NCI-H2029 treated with DMSO at 0.1 percent for 48 hours (cell line): Measurements from ENCODE around the gene B4GALT6.

ENCODE experiments used
- DNase-seq: peaks from one replicate; lab custom pipeline; 2025; lab: John Stamatoyannopoulos, UW

Gene B4GALT6

DNA sequence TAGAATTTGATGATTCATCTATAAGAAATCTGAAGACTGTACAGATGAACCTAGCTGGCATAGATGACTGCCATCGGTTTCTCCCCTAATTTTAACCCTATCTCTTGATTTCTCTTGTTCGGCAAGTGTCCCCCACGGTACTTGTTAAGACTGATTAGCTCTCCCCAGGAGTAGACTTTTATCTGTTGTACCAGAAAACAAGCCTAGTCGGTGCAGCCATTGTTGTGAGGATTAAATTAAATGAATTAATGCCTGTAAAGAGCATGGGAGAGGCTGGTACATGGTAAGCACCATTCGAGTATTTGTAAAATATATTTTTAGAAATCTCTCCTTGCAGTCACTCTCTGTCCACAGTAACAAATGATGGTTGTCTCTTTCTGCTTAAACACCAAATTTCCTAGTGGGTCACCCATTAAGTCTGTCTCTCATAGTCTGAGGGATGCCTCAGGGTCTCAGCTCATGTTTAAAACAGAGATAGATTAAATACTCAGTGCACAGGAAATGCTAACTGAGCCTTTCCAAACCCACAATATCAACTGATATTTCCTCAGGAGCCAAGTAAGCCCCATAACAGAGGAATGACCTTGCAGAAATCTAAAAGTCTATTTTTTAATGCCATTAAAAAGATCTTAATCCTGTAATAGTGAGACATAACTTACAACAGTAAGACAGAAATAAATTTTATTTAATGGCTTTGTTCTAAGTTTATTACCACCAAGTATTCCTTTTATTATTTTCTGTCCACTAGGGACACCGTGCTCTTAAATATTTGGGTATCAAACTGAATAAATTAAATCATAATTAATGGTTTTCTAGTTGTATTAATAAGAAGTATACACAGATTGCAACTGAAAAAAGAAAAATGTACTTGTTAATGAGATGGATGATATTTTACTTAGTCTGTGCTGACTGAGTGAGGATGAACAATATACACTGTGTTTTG, 2.9 kb upstream of the B4GALT6 start:
- no peak for DNase-seq

DNA sequence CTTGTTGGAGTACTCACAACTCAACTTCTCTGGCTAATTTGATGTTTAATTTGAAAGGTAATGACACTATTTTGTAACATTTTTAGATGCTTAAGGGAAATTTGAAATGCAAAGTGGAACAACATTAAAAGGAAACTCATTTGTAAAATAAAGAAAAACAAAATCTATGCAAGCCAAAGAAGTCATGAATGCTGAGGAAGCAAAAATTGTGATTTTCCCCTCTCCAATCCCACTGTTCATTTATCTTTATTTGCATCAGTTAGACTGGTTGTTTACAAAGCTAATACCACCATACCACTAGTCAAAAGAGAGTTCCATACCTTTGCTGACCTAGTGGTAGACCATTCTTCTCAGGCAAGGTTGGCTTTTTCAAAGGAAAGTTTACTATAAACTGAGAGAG, 2.2 kb upstream of the B4GALT6 start:
- no peak for DNase-seq

DNA sequence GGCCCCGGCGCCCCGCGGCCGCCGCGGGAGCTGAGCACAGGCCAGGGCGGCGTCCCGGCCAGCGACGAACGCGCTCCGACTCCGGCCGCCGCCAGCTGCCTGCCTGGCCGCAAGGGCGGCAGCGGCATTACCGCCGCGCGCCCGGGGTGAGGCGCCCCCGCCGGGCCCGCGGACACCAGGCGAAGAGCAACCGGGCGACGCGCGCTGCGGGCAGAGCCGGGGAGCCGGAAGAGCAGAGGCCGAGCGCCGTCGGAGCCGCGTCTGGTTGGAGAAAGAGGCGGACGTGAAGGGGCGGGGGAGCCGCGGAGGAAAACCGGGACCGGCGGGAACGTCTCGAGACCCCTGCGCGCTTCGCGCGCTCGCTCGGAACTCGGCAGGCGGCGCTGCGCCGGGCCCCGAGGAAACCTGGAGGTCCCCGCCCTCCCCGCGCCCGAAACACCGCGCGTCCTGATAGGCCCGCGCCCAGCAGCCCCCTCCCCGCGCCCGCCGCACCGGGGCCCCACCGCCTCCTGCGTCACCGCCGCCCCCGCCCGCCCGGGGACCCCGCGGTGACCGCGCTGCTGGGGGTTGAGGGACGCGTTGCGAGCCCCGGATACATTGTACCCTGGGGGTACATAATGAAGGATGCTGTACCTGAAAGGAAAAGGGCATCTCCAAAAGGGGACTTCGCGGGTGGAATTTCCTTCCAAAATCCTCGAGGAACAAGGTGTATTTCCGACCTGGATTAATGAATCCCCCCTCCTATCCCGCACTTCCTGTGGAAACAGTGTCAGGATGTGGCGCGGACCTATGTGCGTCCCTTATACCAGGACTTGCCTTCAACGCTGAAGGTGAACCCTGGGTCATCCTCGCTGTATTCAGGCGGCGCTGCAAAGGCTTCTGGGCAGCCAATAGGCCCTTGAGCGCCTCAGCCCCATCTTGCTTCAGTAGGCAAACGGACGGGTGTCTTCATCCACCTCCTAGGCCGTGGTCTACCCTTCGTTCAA, 1.0 kb upstream of the B4GALT6 start:
- DNase-seq, result peak; percentile 32

DNA sequence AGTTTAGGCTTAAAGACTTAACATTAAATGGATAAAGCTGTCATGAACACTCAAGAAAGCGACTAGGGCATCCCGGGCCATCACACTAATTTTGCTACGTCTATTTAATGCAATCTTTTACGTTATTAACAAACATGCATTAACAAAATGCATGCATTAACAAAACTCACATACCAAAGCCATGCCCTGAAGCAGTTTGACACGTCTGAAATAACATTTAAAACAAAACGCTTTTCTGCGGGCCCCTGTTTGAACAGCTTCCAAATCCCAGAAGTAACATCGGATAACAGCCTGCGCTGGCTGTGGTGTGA, 458 bp downstream of the B4GALT6 start:
- no peak for DNase-seq

DNA sequence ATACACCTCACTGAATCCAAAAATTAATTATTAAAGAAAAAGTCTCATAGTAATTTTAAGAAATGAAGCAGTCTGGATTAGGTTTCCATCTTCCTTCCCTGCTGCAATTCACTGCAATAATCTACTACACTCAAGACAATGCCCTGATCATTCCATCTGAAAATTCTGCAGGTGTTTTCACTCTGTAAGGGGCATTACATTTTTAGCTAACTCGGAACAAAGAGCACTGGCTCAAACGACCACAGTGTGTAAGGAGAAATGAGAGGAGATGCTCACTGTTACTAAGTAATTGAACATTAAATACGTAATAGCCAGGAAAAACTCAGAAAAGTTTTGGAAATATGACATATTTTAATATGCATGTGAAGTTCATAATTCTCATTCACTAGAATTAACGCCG, 1.3 kb downstream of the B4GALT6 start:
- no peak for DNase-seq

DNA sequence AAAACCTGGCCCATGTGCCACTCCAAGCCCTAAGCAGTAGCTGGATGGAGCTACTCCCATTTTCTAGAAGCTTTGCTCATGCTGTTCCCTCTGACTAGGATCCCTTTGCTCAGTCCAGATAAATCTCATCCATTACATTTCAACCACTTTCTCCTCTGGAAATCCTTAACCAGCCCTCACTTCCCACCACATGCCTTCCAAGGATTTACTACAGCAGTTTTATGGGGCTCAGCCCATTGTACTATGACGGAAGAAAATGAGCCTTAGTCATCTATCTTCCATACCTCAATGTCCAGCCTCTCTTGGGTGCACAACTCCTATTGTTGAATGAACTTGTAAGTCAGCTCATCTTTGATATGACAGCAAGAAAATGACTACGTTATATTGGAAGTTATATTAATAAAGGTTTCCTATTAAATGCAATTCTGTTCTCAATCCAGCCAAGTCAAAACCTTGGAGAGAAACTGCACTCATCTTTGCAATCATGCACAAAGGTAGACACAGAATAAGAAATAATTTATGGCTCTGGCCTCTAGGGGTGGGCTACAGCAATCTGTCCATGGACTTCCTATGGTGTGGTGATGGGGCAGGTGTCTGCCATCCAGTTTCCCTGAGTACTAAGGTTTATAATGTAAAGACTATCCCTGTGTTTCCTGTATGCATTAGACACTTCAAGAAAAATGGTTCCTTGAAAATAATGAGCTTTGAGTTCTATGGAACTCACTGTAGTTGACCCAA, 3.4 kb downstream of the B4GALT6 start:
- no peak for DNase-seq

DNA sequence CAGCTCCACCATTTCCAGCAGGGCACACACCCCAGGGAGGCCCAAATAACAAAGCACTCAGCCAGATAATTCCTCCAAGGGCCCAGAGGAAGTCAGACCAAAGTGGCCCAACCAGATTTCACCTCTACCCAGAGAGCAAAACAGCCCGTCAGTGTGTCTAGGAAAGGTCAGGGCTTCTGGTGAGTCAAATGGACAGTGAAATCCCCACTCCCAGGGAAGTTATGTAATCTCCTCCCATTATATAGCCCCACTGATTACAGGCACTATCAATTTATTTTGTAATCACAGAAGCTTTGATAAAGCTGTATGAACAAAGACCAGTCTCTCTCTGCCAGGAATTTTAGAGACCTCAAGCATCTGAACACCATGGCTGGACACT, 4.0 kb downstream of the B4GALT6 start:
- DNase-seq, result no peak

DNA sequence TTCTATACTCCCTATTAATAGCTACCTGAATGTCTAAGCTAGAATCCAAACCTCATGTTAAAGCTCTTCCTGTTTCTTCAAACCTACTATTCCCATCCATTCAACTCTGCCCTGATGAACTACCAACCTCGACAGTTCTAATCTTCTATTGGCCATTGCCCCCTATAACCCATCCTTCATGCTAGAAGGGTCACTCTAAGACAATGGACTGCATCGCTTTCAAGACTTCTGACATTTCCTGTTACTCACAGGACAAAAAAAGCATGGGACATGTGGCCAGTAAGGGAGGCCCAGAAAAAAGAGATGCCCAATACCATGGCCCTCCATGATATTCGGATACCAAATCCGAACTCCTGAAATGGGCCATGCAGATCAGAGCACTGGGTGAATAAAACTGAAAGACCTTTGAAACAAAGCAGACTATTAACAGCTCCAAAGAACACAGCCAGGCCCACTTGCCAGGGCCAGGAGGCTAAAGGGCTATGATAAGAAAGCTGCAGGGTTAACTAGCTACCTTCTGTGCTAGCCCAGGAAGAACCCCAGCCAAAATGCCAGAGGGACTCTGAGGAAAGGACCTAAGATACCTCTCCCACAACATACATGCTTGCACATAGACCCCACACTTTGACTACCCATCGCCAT, 4.5 kb downstream of the B4GALT6 start:
- no peak for DNase-seq

DNA sequence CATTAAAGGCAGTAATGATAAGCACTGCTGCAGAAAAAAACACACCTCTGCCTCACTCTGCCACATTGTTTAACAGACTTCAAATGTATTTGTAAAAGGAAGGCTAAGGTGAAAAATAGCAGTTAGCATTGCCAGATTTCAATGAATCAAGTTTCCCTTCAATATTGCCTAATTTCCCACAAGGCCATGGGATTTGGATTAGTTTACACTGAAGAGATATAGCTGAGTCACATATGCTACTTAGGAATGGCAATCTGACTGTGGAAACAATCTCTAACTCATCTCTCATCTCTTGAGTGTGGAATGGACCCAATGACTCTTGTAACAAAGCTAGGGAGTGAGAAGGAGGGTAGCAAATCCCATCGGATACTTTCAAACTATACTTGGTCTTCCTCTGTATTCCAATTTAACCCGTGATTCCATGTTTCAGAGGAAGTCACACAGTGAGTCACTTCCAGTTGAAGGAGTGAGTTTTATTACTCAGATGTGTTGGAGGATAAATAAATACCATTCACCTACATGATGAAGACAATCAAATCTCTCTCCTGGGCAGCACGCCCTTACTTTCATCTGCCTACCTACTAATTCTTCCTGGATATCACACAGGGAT, 5.1 kb downstream of the B4GALT6 start:
- DNase-seq, result no peak

DNA sequence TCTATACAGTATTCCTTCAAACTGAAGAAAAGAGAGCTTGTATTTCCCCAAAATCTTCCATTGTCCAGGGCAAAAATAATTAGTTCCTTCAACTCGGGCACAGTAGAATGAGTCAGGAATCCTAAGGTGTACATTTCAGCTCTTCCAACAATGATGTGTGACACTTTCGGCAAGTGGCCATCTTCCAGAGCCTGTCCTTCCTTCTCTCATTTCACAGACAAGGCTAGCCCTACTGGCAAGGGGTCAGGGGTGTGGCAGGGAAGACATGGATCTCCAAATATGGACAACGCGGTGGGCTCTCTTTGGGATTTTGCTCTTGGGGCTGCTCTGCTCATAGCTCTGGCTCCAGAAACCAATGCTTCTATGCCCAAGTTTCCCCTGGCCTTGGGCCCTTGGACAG, 6.0 kb downstream of the B4GALT6 start:
- no peak for DNase-seq

DNA sequence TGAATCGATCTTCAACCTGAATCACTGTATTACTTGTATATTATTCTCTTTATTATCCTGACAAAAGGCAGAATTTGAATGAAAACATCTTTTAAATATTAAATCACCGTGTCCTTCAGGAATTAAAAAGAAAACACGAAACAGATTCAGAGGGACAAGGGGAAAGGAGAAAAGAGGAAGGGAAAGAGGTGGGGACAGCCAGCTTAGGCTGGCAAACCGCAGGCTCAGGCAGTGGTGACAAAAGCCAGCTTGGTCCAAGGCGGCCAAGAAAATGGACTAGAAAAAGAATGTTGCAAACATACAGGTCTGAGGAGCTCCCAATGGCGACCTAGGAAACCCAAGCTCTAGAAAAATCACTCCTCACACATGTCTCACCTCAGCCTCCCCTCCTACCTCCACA, 6.8 kb downstream of the B4GALT6 start:
- no peak for DNase-seq

DNA sequence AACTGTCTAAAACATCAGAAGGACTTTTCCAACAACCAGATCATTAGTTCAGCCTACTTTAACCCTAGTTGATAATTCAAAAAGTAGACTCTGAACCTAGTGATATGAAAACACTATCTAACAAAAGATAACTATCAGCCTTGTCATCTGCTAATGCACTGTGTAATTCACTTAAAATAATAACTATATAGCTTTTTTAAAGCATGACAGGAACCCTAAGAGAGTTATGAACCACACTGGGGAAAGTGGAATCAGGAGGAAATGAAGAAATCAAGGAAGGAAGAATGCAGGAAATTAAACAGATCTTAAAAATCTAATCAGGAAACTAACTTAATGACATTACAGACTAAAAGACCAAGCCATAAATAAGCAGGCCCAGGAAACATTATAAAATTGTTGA, 9.0 kb downstream of the B4GALT6 start:
- no peak for DNase-seq

DNA sequence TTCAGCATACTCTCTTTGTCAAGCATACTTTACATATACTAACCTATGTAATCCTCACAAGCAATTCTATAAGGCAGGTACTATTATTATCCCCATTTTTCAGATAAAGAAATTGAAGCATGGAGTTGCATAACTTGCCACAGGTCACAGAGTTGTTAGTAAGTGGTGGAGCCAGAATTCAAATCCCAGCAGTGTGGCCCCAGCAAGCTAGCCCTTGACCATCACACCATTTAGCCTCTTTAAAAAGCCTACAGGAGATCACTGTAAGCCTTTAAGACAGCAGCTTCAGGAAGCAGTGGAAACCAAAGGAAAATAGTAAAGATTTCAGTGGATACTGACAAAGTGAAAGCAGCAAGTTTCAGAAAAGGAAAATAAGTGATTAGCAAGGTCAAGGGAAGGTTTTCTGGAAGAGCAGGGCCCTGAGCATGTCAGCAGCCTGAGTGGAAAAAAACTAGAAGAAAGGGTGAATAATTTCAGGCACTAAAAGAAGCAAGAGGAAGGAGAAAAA, 11.7 kb downstream of the B4GALT6 start:
- no peak for DNase-seq

DNA sequence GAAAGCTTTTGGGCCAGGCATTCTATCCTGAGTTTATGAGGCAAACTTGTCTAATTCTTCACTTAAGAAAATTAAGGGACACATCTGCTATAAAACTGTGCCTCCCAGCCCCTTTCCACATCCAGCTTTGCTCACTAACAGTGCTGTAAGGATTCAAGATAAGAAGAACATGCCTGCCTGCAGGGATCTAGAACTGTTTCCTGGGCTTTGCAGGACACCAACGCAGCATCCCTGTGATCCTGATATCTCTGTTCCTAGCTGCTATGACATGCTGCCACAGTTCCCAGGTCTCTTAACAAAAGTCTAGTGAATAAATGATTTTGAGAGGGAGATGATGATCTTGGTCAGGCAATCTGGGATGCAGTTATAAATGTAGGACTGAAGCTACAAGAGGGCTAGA, 12.4 kb downstream of the B4GALT6 start:
- DNase-seq, result no peak

DNA sequence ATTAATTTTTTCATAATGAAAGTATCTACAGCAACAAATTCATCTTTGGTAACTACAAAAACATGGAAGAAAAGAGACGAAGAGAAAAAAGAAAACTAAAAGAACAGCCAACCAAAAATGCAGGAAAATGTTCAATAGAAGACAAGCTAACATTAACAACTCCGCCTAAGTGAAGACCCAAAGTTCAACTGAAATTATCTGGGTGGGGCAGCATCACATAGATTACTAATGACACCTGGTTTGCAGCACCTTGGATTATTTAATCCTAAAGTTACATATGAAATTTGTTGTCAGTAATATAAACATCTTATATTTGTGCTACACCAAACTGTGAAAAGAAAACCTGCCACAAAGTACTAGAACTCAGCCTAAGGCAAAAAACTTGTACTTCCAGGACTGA, 14.8 kb downstream of the B4GALT6 start:
- no peak for DNase-seq

DNA sequence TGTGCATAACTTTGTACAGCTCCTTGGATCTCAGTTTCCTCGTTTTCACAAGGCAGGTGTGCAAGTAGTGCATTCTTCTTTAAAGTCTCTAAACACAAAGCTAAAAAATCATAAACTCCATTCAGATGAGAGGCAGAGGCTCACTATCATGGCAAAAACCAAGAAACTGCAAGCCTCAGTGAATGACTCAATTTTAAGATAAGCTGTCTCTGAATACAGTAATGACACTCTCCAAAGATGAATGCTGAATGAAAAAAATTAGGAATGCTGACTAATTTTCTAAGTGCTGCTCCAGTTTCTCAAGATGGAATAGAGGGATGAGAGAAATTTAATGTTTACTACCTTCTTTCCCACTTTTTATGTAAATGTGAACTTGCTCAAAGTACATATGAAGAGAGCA, 17.2 kb downstream of the B4GALT6 start:
- DNase-seq, result no peak

DNA sequence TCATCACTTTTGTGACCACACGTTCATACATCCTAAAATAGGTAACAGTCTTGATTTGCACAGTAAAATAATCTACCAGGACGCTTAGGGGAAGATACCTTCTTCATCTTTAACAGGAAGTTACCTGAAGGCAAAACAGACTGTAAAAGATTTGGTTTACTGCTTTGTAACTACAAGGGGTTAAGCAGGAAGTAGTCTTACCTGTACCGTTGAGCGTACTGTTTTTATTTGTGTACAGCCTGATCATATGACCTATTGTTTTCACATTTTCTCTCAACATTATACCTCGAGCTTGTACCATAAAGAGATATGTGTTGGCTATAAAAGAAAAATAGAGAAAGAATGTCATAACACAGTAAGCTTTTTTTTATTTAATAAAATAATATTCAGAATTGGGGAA, 18.3 kb downstream of the B4GALT6 start:
- no peak for DNase-seq

DNA sequence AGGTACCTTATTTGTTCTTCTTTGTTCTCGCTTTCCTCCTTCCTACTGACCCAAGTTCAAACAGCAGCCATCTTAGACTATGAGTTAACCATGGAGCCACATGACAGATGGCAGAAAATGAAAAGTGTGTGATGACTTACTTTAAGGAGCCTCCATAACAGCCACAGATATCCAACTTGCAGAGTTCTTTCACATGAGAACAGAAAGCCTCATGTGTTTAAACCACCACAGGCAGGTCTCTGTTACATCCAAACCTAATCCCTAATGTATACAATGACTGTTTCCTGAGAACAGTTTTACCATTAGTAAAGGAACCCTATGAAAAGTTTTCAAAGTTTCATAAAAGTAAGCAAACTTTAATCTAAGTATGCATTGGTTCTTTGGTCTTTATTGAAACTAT, 20.3 kb downstream of the B4GALT6 start:
- no peak for DNase-seq

DNA sequence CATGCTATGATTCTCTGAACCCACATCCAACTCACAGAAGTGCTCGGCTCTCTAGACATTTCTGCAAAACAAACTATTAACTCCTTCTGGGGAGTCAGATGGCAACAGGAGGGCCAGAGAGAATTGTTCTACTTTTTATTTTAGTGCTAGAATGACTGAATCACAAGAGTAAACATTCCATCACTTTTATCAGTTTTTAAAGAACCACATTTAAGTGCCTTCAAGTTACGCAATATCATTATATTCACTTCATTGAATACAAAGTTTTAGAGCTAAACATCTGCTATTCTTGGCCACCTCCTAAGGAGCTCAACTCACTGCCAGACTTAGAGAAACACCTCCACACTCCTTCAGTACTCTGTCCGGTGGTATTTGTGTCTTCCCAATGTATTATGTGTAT, 22.4 kb downstream of the B4GALT6 start:
- DNase-seq, result no peak

DNA sequence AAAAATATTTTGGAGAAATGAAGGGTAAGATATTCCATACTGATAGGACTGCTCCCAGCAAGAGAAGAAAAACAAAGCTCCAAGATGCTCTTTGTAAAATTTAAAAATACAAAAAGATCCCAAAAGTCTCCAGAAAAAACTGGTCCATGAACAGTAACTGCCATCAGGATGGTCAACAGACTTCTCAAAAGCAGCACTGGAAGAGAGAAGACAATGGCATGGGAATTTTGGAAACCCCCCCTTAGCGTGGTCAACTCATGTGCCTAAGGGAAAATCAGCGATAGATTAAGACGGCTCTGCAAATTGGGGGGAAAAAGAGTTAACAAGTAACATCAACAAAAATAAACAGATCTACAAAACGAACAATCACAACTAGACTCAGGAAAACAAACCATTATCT, 23.6 kb downstream of the B4GALT6 start:
- DNase-seq, result no peak

DNA sequence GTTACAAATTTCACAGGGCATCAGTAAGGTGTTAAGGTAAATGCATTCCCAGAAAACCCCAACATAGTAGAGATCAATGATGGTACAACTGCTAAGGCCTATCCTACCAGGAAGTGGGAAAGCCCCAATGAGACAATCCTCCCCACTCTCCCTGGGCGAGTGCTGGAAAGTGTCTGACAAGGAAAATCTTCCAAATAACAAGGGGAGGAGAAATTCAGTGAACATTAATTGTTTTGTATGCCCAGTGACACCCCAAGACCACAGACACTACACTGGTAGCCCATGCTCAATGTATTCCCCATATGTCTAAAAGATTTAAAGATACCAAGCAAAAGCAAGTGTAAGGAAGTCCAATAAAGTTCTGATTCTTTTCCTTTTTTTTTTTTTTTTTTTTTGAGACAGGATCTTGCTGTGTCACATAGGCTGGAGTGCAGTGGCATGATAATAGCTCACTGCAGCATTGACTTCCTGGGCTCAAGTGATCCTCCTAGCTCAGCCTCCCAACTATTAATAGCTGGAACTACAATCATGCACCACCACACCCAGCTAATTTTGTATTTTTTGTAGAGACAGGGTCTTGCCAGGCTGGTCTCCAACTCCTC, 24.7 kb downstream of the B4GALT6 start:
- no peak for DNase-seq
